Activated CD8-positive, alpha-beta memory T cell treated with anti-CD3 and anti-CD28 coated beads for 36 hours (primary cell): ENCODE data around the gene IGF2BP1. TPM values are rescaled to one million over a fixed set of nuclear protein-coding genes. Genes with fewer than 3 reads are reported as not detected.

Experiments used
- CTCF ChIA-PET: fragments of 350-600 bp; sonication (Branson Sonifier 250); formaldehyde crosslinking; loops from one replicate; lab custom pipeline; 2021; ENCODE audit warnings: antibody characterized with exemption; lab: Charles Lee
- POLR2A ChIA-PET: fragments of 350-600 bp; sonication (Branson Sonifier 250); formaldehyde crosslinking; loops from one replicate; lab custom pipeline; 2021; ENCODE audit warnings: antibody characterized with exemption; lab: Charles Lee
- total RNA-seq, 2 experiments: library from RNA; stranded (reverse); gene quantifications; one replicate each; pipeline ENCODE4 v1.2.3, GENCODE V29; 2021

IGF2BP1 gene
- under 1 TPM; 0.40 to 0.59 TPM for total RNA-seq

GRCh38 chr17:48997103-48997826 is at the start of gene IGF2BP1:
Gene IGF2BP1 (plus strand): TSS chr17:48997385. CDS start chr17:48997746, 361 bp downstream.
- ChIA-PET POLR2A (interaction anchor here (0.7 kb wide), 1 partner anchor 75 kb away, joined by 5 read pairs; no protein-coding TSS in a partner anchor), CTCF (no interaction called here)

GRCh38 chr17:48951572-48951971 is 45.6 kb upstream of the IGF2BP1 start:
- ChIA-PET POLR2A (no interaction called here), CTCF (interaction anchor here (0.6 kb wide), 1 partner anchor 227 kb away, joined by 3 read pairs; no protein-coding TSS in a partner anchor)

DNA sequence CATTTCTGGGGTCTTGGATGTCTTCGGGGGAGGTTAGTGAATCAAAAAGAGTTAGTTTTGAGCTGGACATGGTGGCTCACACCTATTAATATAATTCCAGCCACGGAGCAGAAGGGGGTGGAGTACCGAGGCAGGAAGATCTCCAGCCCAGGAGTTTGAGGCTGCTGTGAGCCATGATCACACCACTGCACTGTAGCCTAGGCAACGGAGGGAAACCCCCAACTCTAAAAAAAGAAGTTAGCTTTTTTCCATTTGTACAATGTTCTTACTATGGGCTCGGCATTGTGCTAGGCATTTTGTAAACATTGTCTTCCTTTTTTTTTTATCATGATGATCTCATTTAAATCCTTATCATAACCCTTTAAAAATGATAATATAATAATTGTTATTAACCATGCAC is 44.3 kb upstream of the IGF2BP1 start:
- POLR2A ChIA-PET: no interaction called here

DNA sequence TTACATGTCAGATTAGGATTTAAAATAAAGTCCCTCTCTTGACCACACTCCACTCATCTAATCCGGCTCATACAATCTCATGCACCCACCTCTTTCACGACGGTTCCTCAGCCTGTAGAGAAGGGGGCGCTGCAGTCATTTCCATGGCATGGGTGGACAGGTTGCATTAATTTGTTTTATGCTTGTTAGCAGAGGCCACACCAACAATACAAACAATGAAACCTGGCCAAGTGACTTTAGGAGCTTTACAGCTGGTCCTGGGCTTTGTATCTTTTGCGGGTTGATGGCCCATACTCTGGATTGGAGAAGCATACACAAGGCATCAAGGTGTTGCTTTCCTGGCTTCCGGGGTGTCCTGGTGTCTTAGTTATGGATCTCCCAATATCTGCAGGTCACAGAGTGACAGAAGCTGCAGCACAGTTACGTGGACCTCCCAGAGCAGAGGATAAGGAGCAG is 42.9 kb upstream of the IGF2BP1 start:
- CTCF ChIA-PET: no interaction called here
- POLR2A ChIA-PET: no interaction called here

More for the DNA sequence above, 44.3 kb upstream of the IGF2BP1 start:
- CTCF ChIA-PET: interaction anchor here (0.6 kb wide), 1 partner anchor 276 kb away, joined by 6 read pairs; no protein-coding TSS in a partner anchor

- ChIA-PET POLR2A (no interaction called here), CTCF (interaction anchor here (0.6 to 1.6 kb wide), 2 partner anchors 57 to 156 kb away, joined by 3 read pairs; no protein-coding TSS in a partner anchor)
Observed at GRCh38 chr17:48960834-48961515, 36.2 kb upstream of the IGF2BP1 start.

DNA sequence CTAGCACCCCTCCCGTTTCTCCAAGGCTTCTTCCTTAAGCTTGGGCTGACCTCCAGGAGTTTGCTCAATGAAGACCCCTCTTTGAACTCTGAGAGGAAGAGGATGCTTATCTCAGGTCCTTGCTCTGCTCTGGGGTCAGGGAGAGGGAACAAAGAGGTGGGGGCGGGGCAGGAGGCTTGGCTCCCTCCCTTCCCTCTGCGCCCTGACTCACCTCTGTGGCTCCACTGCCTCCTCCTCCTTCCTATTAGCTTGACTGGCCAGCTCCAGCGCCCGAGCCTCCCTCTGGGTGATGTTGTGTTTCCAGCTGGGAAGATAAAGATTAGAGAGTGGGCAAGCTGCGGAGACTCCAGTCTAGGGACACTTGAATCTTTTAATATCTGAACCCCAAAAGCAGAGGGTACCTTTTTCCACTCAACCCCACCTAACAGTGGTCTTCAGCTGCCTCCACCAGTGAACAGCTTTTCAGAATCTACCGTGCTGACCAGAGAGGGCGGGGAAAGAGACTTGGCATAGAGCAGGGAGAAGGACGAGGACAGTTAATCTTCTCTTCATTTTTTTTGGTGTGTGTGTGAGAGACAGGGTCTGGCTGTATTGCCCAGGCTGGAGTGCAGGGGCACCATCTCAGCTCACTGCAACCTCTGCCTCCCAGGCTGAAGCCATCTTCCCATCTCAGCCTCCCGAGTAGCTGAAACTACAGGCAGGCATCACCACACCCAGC is 35.5 kb upstream of the IGF2BP1 start:
- CTCF ChIA-PET: interaction anchor here (0.6 to 1.6 kb wide), 4 partner anchors 58 to 157 kb away, joined by 3 to 4 read pairs (median 3); no protein-coding TSS in a partner anchor
- POLR2A ChIA-PET: no interaction called here

DNA sequence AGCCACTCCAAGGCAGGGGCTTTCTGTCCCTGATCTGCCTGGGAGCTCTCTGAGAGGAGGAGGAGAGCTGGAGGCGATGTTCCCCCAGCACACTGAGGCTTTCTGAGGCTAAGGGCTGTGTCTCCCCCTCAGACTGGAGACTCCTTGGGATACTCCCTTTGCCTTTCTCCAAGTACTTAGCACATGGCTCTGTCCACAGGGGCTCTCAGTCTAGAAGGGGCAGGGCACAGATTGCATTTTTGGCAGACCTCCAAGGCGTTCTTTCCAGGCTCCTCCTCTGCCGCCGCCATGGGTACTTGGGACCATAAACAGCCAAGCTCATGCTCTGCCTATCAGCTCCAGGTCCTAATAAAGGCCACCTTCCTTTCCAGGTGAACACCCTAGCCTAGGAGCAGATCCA is 27.0 kb upstream of the IGF2BP1 start:
- ChIA-PET POLR2A (no interaction called here), CTCF (no interaction called here)

DNA sequence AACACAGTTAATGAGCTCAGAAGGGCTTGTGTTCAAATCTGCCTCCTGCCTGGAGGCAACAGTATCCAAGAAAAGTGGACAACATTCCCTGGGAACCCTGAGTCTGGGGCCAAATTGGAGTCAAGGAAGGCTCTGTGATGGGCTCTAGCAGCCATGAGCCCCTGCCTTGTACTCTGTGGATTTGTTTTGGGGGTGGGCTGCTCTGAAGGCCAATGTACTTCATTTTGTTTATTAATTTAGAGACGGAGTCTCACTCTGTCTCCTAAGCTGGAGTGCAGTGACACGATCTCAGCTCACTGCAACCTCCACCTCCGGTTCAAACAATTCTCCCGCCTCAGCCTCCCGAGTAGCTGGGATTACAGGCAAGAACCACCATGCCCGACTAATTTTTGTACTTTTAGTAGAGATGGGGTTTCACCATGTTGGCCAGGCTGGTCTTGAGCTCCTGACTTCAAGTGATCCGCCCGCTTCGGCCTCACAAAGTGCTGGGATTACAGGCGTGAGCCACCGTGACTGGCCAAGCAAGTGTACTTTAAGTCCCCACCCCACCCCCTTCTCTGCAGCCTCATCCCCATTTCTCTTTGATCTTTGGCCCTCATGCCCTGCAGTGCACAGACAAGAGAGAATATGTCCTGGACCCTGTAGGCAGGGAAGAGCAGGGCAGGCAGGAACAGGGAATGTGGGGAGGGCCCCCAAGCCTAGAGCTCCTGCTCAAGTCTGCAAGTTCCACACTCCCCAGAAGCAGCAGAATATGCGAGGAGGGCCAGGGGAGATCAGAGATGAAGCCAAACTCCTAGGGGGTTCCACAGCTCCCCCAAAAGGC is 26.1 kb upstream of the IGF2BP1 start:
- ChIA-PET POLR2A (no interaction called here), CTCF (no interaction called here)

DNA sequence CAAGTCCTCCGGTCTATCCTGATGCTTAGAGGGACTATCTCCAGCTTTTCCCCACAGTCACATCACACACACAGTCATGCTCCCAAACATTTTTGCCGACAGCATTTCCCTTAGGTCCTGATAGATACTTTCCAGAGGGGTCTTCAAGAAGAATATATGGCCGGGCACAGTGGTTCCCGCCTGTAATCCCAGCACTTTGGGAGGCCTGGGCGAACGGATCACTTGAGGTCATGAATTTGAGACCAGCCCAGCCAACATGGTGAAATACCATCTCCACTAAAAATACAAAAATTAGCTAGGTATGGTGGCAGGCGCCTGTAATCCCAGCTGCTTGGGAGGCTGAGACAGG is 24.5 kb upstream of the IGF2BP1 start:
- ChIA-PET CTCF (no interaction called here), POLR2A (no interaction called here)

GRCh38 chr17:48973806-48974205 is 23.4 kb upstream of the IGF2BP1 start:
- POLR2A ChIA-PET: no interaction called here

GRCh38 chr17:48981927-48982539 is 15.2 kb upstream of the IGF2BP1 start:
- ChIA-PET POLR2A (no interaction called here), CTCF (no interaction called here)

More at GRCh38 chr17:48973806-48974205, 23.4 kb upstream of the IGF2BP1 start:
- CTCF ChIA-PET: interaction anchor here (0.6 kb wide), 1 partner anchor 60 kb away, joined by 4 read pairs; no protein-coding TSS in a partner anchor

DNA sequence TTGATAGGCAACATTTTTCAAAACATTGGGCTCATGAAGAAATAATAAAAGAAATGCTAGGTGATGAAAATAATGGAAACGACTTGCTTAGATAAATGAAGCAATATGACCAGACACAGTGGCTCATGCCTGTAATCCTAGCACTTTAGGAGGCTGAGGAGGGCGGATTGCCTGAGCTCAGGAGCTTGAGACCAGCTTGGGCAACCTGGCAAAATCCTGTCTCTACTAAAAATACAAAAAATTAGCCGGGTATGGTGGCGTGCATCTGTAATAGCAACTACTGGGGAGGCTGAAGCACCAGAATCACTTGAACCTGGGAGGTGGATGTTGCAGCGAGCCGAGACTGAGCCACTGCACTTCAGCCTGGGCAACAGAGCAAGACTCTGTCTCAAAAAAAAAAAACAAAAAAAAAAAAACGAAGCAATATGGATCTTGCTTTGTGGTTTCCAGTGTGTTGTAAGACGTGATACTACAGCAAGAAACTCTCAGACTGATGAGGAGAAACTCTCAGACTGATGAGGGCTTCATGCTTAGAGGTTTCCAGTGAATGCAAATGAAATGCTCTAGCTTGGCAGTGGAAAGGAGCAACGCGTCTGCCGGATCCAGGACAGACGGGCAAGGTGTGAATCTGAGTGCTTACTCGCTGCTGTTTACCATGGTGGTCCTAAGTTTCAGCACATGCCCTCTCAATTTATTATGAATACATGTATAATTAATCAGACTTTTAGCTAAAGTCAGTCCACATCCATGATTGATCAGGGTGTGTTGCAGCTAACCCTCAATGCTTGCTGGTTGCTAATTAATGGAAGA is 11.5 kb upstream of the IGF2BP1 start:
- ChIA-PET POLR2A (interaction anchor here (0.7 kb wide), 1 partner anchor 281 kb away, joined by 3 read pairs; no protein-coding TSS in a partner anchor), CTCF (no interaction called here)

GRCh38 chr17:48989100-48989499 is 8.1 kb upstream of the IGF2BP1 start:
- ChIA-PET CTCF (interaction anchor here (0.6 to 1.0 kb wide), 2 partner anchors 43 to 238 kb away, joined by 3 read pairs; no protein-coding TSS in a partner anchor), POLR2A (no interaction called here)

DNA sequence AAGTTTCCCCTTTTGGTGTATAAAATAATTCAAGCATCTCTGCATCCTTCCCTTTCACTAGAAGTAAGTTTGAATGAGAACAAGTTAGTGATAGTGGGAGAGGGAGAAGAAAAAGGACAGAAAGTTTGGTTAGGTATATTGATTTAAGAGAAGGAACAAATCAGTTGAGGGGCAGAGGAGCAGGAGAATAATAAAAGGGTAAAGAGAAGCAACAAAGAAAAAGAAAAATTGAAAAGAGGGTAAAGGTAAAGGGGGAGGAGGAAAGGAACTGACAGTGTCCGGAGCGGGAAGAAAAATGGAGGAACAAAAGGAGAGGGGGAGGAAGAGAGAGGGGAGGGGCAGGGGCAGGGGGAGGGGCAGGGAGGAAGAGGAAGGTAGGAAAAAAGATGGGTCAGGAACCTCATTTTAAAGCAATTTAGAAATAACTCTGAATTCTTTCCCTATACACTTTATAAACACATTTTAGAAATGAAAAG is 6.3 kb upstream of the IGF2BP1 start:
- POLR2A ChIA-PET: no interaction called here
- CTCF ChIA-PET: no interaction called here

GRCh38 chr17:48992444-48992843 is 4.7 kb upstream of the IGF2BP1 start:
- ChIA-PET CTCF (interaction anchor here (1.2 kb wide), 1 partner anchor 38 kb away, joined by 3 read pairs; no protein-coding TSS in a partner anchor), POLR2A (no interaction called here)

DNA sequence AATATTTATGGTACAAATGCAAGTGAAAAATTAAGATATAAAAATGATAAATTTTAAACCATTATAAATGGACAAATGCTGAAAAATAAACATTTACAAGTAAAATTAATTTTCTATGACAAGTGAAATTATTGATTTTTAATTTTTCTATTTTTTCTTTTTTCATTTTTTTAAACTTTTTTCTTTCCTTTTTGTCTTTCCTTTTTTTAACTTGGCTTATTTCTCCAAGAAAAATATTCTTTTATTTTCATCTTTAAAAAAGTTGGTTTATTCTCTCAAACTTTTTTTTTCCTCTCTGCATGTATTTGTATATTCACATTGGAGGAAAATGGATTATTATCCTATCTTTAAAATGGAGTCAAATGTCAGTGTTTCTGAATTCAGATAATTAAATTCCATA is 3.9 kb upstream of the IGF2BP1 start:
- ChIA-PET CTCF (interaction anchor here (1.2 kb wide), 1 partner anchor 37 kb away, joined by 3 read pairs; no protein-coding TSS in a partner anchor), POLR2A (no interaction called here)

DNA sequence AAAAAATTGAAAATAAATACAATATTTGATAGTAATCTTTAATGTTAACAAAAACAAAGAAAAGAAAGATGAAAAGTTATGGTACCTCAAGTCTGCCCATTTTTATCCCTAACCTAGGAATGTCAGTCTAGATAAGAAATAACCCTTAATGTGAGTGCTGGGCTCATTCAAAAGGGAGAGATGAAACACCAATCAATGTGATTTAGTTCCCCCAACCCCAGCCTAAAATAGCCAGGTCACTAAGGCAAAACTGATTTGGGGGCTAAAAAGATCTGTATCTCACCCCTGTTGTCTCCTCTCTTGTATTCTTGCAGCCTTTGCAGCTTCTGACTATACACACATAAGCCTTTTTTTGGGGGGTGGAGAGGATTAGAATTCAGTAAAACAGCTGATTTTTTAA is 3.2 kb upstream of the IGF2BP1 start:
- ChIA-PET POLR2A (no interaction called here), CTCF (interaction anchor here (1.2 kb wide), 1 partner anchor 36 kb away, joined by 3 read pairs; no protein-coding TSS in a partner anchor)
